ENCODE measurements around the gene CCNE1.

The CCNE1 gene

GRCh38 chr19:29769997-29770396 lies 41.8 kb upstream of the CCNE1 start:
- H3K4me3 ChIP-seq (ENCODE audit: control insufficient read depth, low read depth, low read length): no peak overlapping the region
- no peak for TF ChIP-seq CTCF (conservative IDR thresholded peaks at IDR 0.05; ENCODE audit: control insufficient read depth, insufficient read depth, low read depth, low read length)
- DNase-seq (ENCODE audit: low read depth): no peak

GRCh38 chr19:29770648-29771047 lies 41.1 kb upstream of the CCNE1 start:
- TF ChIP-seq CTCF (conservative IDR thresholded peaks at IDR 0.05; ENCODE audit: control insufficient read depth, insufficient read depth, low read depth, low read length): no peak

GRCh38 chr19:29771708-29772414 lies 39.9 kb upstream of the CCNE1 start:
- no peak overlapping the region for H3K4me3 ChIP-seq (ENCODE audit: control insufficient read depth, low read depth, low read length)
- peak; percentile 48 for DNase-seq (ENCODE audit: low read depth)
- peak; percentile 78 for TF ChIP-seq CTCF (conservative IDR thresholded peaks at IDR 0.05; ENCODE audit: control insufficient read depth, insufficient read depth, low read depth, low read length)

More at GRCh38 chr19:29770648-29771047, 41.1 kb upstream of the CCNE1 start:
- DNase-seq (ENCODE audit: low read depth): no peak
- no peak overlapping the region for H3K4me3 ChIP-seq (ENCODE audit: control insufficient read depth, low read depth, low read length)

- DNase-seq (ENCODE audit: low read depth): no peak
- TF ChIP-seq CTCF (conservative IDR thresholded peaks at IDR 0.05; ENCODE audit: control insufficient read depth, insufficient read depth, low read depth, low read length): no peak
- H3K4me3 ChIP-seq (ENCODE audit: control insufficient read depth, low read depth, low read length): no peak overlapping the region
These were observed 39.1 kb upstream of the CCNE1 start for GRCh38 chr19:29772696-29773095.

- no peak for DNase-seq (ENCODE audit: low read depth)
- no peak for TF ChIP-seq CTCF (conservative IDR thresholded peaks at IDR 0.05; ENCODE audit: control insufficient read depth, insufficient read depth, low read depth, low read length)
- H3K4me3 ChIP-seq (ENCODE audit: control insufficient read depth, low read depth, low read length): no peak overlapping the region
These were observed 38.6 kb upstream of the CCNE1 start for GRCh38 chr19:29773141-29773540.

- DNase-seq (ENCODE audit: low read depth): no peak
- no peak for TF ChIP-seq CTCF (conservative IDR thresholded peaks at IDR 0.05; ENCODE audit: control insufficient read depth, insufficient read depth, low read depth, low read length)
- H3K4me3 ChIP-seq (ENCODE audit: control insufficient read depth, low read depth, low read length): no peak overlapping the region
These were observed 37.7 kb upstream of the CCNE1 start for GRCh38 chr19:29774126-29774525.
